Liver (tissue), 9 donors: Measurements from ENCODE around the gene FUT4. TPM values are rescaled to one million over a fixed set of nuclear protein-coding genes. Genes with fewer than 3 reads are reported as not detected.

Source experiments
- DNase-seq: peaks from one replicate; pipeline ENCODE4 v3.0.0-alpha.2; 2017; ENCODE audit warnings: low spot score
- H3K27ac ChIP-seq, 2 donors: one replicate each; pipeline ENCODE4 v1.7.0; 2013; ENCODE audit warnings: inconsistent platforms in 2 of 2, low read length in 2 of 2, control low read depth in 1 of 2, low read depth in 1 of 2, mild to moderate bottlenecking in 1 of 2
- H3K27me3 ChIP-seq, 4 donors: one replicate each; pipeline versions ENCODE4 v1.6.1 to v1.7.0; 2013; ENCODE audit warnings: low read length in 3 of 4, inconsistent platforms in 1 of 4, mild to moderate bottlenecking in 1 of 4, moderate library complexity in 1 of 4; ENCODE audit not compliant: control insufficient read depth in 4 of 4, insufficient read depth in 4 of 4
- H3K36me3 ChIP-seq, 4 donors: one replicate each; pipeline versions ENCODE4 v1.6.1 to v1.7.0; 2013; ENCODE audit warnings: low read length in 3 of 4, mild to moderate bottlenecking in 3 of 4, low read depth in 1 of 4, moderate library complexity in 1 of 4; ENCODE audit not compliant: control insufficient read depth in 4 of 4, insufficient read depth in 3 of 4
- H3K4me1 ChIP-seq, 4 donors: one replicate each; pipeline versions ENCODE4 v1.6.1 to v1.7.0; 2013; ENCODE audit warnings: low read length in 3 of 4, mild to moderate bottlenecking in 3 of 4, moderate library complexity in 1 of 4; ENCODE audit not compliant: control insufficient read depth in 4 of 4, insufficient read depth in 4 of 4
- H3K4me3 ChIP-seq, 3 donors: one replicate each; pipeline versions ENCODE4 v1.6.1 to v1.7.0; 2013; ENCODE audit warnings: low read length in 3 of 3, control low read depth in 1 of 3, low read depth in 1 of 3, mild to moderate bottlenecking in 1 of 3
- H3K9ac ChIP-seq, 2 donors: one replicate each; pipeline ENCODE4 v1.7.0; 2013; ENCODE audit warnings: low read length in 2 of 2, mild to moderate bottlenecking in 2 of 2, moderate library complexity in 2 of 2, control low read depth in 1 of 2, low read depth in 1 of 2
- H3K9me3 ChIP-seq, 4 donors: one replicate each; pipeline versions ENCODE4 v1.6.1 to v1.7.0; 2013; ENCODE audit warnings: low read length in 3 of 4; ENCODE audit not compliant: control insufficient read depth in 4 of 4
- ATF3 ChIP-seq: IDR thresholded peaks from 2 replicates; pipeline ENCODE4 v1.6.1; 2016; ENCODE audit warnings: antibody characterized with exemption
- CTCF ChIP-seq: fragments of 150-350 bp; IDR thresholded peaks from 2 replicates; pipeline ENCODE4 v1.5.1; 2017; ENCODE audit warnings: improper control_type of control experiment, low read depth, low read length; ENCODE audit not compliant: missing input control
- FOXA1 ChIP-seq: IDR thresholded peaks from 2 replicates; pipeline ENCODE4 v1.6.1; 2016; ENCODE audit warnings: antibody characterized with exemption
- FOXA2 ChIP-seq: IDR thresholded peaks from 2 replicates; pipeline ENCODE4 v1.6.1; 2016; ENCODE audit warnings: antibody characterized with exemption
- GABPA ChIP-seq, 2 donors: IDR thresholded peaks in 1 of 2; conservative IDR thresholded peaks in 1 of 2; 2 replicates each; pipeline ENCODE4 v1.6.1; 2016; ENCODE audit warnings: antibody characterized with exemption in 2 of 2, mild to moderate bottlenecking in 1 of 2, moderate library complexity in 1 of 2
- MAX ChIP-seq: IDR thresholded peaks from 2 replicates; pipeline ENCODE4 v1.6.1; 2016; ENCODE audit warnings: antibody characterized with exemption
- NR2F2 ChIP-seq: IDR thresholded peaks from 2 replicates; pipeline ENCODE4 v1.6.1; 2016; ENCODE audit warnings: antibody characterized with exemption
- RAD21 ChIP-seq, 2 donors: IDR thresholded peaks; 2 replicates each; pipeline ENCODE4 v1.6.1; 2016; ENCODE audit warnings: antibody characterized with exemption in 2 of 2, mild to moderate bottlenecking in 2 of 2
- REST ChIP-seq: IDR thresholded peaks from 2 replicates; pipeline ENCODE4 v1.6.1; 2016; ENCODE audit warnings: antibody characterized with exemption, mild to moderate bottlenecking
- RXRA ChIP-seq, 2 donors: IDR thresholded peaks; 2 replicates each; pipeline ENCODE4 v1.6.1; 2017 to 2018; ENCODE audit warnings: antibody characterized with exemption in 2 of 2, mild to moderate bottlenecking in 1 of 2
- SP1 ChIP-seq: IDR thresholded peaks from 2 replicates; pipeline ENCODE4 v1.6.1; 2018; ENCODE audit warnings: antibody characterized with exemption, mild to moderate bottlenecking
- TAF1 ChIP-seq: conservative IDR thresholded peaks from 2 replicates; pipeline ENCODE4 v1.6.1; 2016; ENCODE audit warnings: antibody characterized with exemption, mild to moderate bottlenecking
- YY1 ChIP-seq: IDR thresholded peaks from 2 replicates; pipeline ENCODE4 v1.6.1; 2016; ENCODE audit warnings: antibody characterized with exemption, mild to moderate bottlenecking
- WGBS: extraction: QIAGEN DNeasy Blood & Tissue Kit; methylation state at CpG from one replicate; pipeline ENCODE4 v1.1.7; 2013; 5-methylcytosine and 5-hydroxymethylcytosine counted together
- polyA plus RNA-seq, 2 donors: library from polyadenylated mRNA; stranded (reverse) in 1 of 2; unstranded in 1 of 2; fragments of 200-250 nt in 1 of 2; fragments of >200 nt in 1 of 2; fragmentation: Nextera tagmentation in 1 of 2; extraction: Ambion mirVana in 1 of 2; gene quantifications; one replicate each; pipeline versions ENCODE4 v1.2.1 to v1.2.3, GENCODE V29; 2013 to 2015
- total RNA-seq, 2 donors: library from RNA; depleted of rRNA; stranded (reverse); fragments of >200 nt; gene quantifications; one replicate each; pipeline ENCODE4 v1.2.3, GENCODE V29; 2014
- donor health status: healthy.
- donor health status: healthy.
- donor health status: healthy.
- donor health status: healthy.
- donor health status: healthy.

Gene FUT4
- total and polyA plus RNA-seq, 4 donors = 0.47 to 4.3 (median 1.4) TPM

GRCh38 chr11:94586978-94587377, 43.3 kb downstream of the FUT4 start:
- H3K4me3 ChIP-seq = no peak overlapping the region
- no peak for TF ChIP-seq ATF3
- no peak for TF ChIP-seq REST
- no peak for TF ChIP-seq TAF1
- no peak for TF ChIP-seq GABPA (IDR thresholded peaks at IDR 0.05 in 1 of 2, conservative IDR thresholded peaks at IDR 0.05 in 1 of 2)
- TF ChIP-seq RAD21 (IDR thresholded peaks at IDR 0.05) = no peak
- no peak for TF ChIP-seq CTCF
- no peak for TF ChIP-seq MAX
- TF ChIP-seq FOXA2 = no peak
- no peak for TF ChIP-seq NR2F2
- TF ChIP-seq YY1 = no peak
- TF ChIP-seq FOXA1 = no peak
- TF ChIP-seq RXRA (IDR thresholded peaks at IDR 0.05) = no peak
- H3K27me3 ChIP-seq = no peaks in the 10 kb centered on the region
- no peak for DNase-seq
- H3K9me3 ChIP-seq = no peaks in the 10 kb centered on the region
- WGBS = 61% methylated on average over 5 of the region's 5 CpGs
- no peak overlapping the region for H3K9ac ChIP-seq
- no peak overlapping the region for H3K27ac ChIP-seq
- H3K36me3 ChIP-seq = peaks cover 0 to 2% (median 0%) of the 10 kb centered on the region in 4 donors
- H3K4me1 ChIP-seq = no peaks in the 10 kb centered on the region

- no peaks in the 10 kb centered on the region for H3K4me1 ChIP-seq
- peaks cover 0 to 2% (median 0%) of the 10 kb centered on the region in 4 donors for H3K36me3 ChIP-seq
- TF ChIP-seq SP1 (no peak), REST (peak; percentile 82)
- WGBS = 51% methylated on average over 2 of the region's 2 CpGs
- no peak overlapping the region for H3K27ac ChIP-seq
- H3K9ac ChIP-seq = no peak overlapping the region
- no peak for DNase-seq
- no peaks in the 10 kb centered on the region for H3K27me3 ChIP-seq
- no peaks in the 10 kb centered on the region for H3K9me3 ChIP-seq
- H3K4me3 ChIP-seq = no peak overlapping the region
These were observed 44.7 kb downstream of the FUT4 start for GRCh38 chr11:94588366-94588942.
